ENCODE data around the gene DYTN. TPM values are rescaled to one million over a fixed set of nuclear protein-coding genes. Genes with fewer than 3 reads are reported as not detected.
A peak's percentile ranks its signal among the peaks of the same experiment; 100 is the strongest.

DYTN gene
- total and polyA plus RNA-seq, 2 experiments from 2014 or later, result not detected

DNA sequence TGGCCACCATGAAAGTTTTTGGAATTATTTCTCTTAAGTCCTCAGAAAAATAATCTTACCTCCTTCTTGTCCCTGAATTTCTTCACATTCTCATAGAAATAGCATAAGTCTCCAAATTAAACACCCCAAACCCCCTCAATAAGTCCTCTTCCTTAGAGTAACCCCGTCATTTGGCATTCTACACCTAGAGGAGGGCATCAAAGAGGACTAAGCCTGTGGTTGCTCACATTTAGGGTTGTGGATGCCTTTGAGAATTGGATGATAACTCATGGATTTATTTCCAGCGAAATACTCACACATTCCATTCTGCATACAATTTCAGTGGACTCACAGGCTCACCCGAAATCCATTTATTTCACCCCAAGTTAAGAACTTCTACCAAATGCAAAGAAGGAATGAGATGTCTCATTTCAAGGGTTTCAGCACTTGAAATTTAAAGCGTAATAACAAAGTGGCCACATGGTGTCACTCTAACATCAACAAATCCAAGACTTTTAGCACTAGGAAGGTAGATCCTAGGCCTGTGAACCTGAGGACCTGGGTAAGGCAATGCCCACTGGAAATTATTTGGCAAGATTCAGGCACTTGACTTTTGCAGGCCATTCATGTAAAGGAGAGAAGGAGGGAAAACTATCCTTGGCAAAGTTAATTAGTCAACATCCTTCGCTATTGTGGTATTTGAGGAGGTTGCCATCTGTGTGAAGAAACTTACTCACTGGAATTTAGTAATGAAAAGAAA is 24.6 kb downstream of the DYTN start:
- Histone ChIP-seq H3K9me3 (ENCODE audit: low read depth) (no peaks in the 10 kb centered on the region), H2AFZ (no peak overlapping the region), H3K4me2 (no peak overlapping the region), H3K4me3 (no peak overlapping the region), H3K9me2 (replicated peaks; ENCODE audit: insufficient read depth) (no peaks in the 10 kb centered on the region), H3K79me2 (no peaks in the 10 kb centered on the region), H4K20me1 (ENCODE audit: insufficient read depth, poor library complexity, severe bottlenecking) (no peaks in the 10 kb centered on the region), H3K27me3 (no peaks in the 10 kb centered on the region), H3K27ac (no peak overlapping the region), H3K4me1 (ENCODE audit: insufficient read depth) (no peaks in the 10 kb centered on the region), H3K36me3 (replicated peaks; ENCODE audit: insufficient read depth, low read depth) (no peaks in the 10 kb centered on the region)
- 28% methylated on average over 5 of the region's 5 CpGs for WGBS (ENCODE audit: low lambda C conversion rate, missing lambda C conversion rate)
- DNase-seq (ENCODE audit: low spot score), result peak; percentile 68
- TF ChIP-seq, protein P1, sequence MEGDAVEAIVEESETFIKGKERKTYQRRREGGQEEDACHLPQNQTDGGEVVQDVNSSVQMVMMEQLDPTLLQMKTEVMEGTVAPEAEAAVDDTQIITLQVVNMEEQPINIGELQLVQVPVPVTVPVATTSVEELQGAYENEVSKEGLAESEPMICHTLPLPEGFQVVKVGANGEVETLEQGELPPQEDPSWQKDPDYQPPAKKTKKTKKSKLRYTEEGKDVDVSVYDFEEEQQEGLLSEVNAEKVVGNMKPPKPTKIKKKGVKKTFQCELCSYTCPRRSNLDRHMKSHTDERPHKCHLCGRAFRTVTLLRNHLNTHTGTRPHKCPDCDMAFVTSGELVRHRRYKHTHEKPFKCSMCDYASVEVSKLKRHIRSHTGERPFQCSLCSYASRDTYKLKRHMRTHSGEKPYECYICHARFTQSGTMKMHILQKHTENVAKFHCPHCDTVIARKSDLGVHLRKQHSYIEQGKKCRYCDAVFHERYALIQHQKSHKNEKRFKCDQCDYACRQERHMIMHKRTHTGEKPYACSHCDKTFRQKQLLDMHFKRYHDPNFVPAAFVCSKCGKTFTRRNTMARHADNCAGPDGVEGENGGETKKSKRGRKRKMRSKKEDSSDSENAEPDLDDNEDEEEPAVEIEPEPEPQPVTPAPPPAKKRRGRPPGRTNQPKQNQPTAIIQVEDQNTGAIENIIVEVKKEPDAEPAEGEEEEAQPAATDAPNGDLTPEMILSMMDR (IDR thresholded peaks at IDR 0.05; ENCODE audit: poor library complexity), result peak; percentile 71
- no peak for TF ChIP-seq EZH2phosphoT487 (IDR thresholded peaks at IDR 0.05; ENCODE audit: low read depth, severe bottlenecking, unreplicated experiment)

DNA sequence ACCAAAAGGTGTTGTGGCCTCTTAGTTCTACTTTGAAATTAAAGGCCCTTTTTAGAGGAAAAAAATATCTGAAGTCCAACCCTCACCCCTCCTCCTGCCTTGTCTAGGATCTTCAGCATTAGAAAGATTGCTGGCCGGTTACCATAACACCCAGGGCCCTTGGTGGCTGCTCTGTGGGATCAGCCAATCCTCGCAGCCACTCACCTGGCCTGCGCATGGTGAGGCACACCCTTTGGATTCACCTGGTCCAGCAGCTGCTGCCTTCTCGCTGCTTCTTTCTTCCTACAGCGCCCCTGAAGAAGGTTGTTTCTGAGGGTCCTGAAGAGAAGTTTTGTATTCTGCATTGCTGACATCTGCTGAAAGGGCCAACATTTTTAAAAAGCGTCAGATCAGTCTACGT is 25.2 kb downstream of the DYTN start:
- no peaks in the 10 kb centered on the region for H3K79me2 ChIP-seq
- 87% methylated on average over 7 of the region's 7 CpGs for WGBS (ENCODE audit: low lambda C conversion rate, missing lambda C conversion rate)

DNA sequence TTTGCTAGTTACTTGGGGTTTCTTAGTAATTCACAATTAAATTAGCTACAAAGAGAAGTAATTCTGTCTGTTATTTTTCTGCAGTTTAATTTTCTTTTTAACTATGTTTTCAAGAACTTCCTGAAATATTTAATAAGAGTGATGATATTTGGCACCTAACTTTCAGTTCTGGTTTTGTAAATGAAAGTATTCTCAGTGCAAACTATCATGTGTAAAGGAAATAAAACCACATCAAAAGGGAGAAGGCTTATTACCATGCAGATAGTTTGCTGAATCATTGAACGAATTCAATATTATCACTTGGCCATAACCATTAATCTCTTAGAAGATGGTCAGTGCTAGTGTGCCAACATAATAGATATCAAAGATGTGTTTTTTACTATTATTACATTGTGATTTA is 29.2 kb downstream of the DYTN start:
- Histone ChIP-seq H4K20me1 (ENCODE audit: insufficient read depth, poor library complexity, severe bottlenecking) (no peaks in the 10 kb centered on the region), H3K27me3 (peaks cover 7% of the 10 kb centered on the region), H3K4me3 (no peak overlapping the region), H3K9me3 (ENCODE audit: low read depth) (no peaks in the 10 kb centered on the region), H3K4me2 (no peak overlapping the region), H3K4me1 (ENCODE audit: insufficient read depth) (no peaks in the 10 kb centered on the region), H3K9me2 (replicated peaks; ENCODE audit: insufficient read depth) (no peaks in the 10 kb centered on the region), H3K36me3 (replicated peaks; ENCODE audit: insufficient read depth, low read depth) (no peaks in the 10 kb centered on the region), H2AFZ (no peak overlapping the region), H3K27ac (no peak overlapping the region), H3K79me2 (no peaks in the 10 kb centered on the region)
- DNase-seq (ENCODE audit: low spot score), result no peak
- TF ChIP-seq EZH2 (IDR thresholded peaks at IDR 0.05; ENCODE audit: borderline replicate concordance) (no peak), EZH2phosphoT487 (IDR thresholded peaks at IDR 0.05; ENCODE audit: low read depth, severe bottlenecking, unreplicated experiment) (no peak)
- TF ChIP-seq, protein P1 (IDR thresholded peaks at IDR 0.05; ENCODE audit: poor library complexity), result no peak
- WGBS (ENCODE audit: low lambda C conversion rate, missing lambda C conversion rate), result 90% methylated on average over 1 of the region's 1 CpG

More for the DNA sequence above, 25.2 kb downstream of the DYTN start:
- H3K27me3 ChIP-seq, result no peaks in the 10 kb centered on the region
- DNase-seq (ENCODE audit: low spot score), result no peak
- H3K4me2 ChIP-seq, result no peak overlapping the region
- H3K9me3 ChIP-seq (ENCODE audit: low read depth), result no peaks in the 10 kb centered on the region
- H3K9me2 ChIP-seq (replicated peaks; ENCODE audit: insufficient read depth), result no peaks in the 10 kb centered on the region
- H4K20me1 ChIP-seq (ENCODE audit: insufficient read depth, poor library complexity, severe bottlenecking), result no peaks in the 10 kb centered on the region
- H2AFZ ChIP-seq, result no peak overlapping the region
- no peaks in the 10 kb centered on the region for H3K4me1 ChIP-seq (ENCODE audit: insufficient read depth)
- no peak overlapping the region for H3K27ac ChIP-seq
- no peak overlapping the region for H3K4me3 ChIP-seq
- TF ChIP-seq, protein P1 (IDR thresholded peaks at IDR 0.05; ENCODE audit: poor library complexity), result no peak
- TF ChIP-seq EZH2phosphoT487 (IDR thresholded peaks at IDR 0.05; ENCODE audit: low read depth, severe bottlenecking, unreplicated experiment), result no peak
- no peak for TF ChIP-seq EZH2 (IDR thresholded peaks at IDR 0.05; ENCODE audit: borderline replicate concordance)
- no peaks in the 10 kb centered on the region for H3K36me3 ChIP-seq (replicated peaks; ENCODE audit: insufficient read depth, low read depth)
